GM19238 (cell line): ENCODE measurements around the gene ZCCHC14.

Experiments used
- DNase-seq: peaks from one replicate; pipeline ENCODE4 v3.0.0; 2011; ENCODE audit warnings: low spot score; ENCODE audit not compliant: insufficient read length

The ZCCHC14 gene

DNA sequence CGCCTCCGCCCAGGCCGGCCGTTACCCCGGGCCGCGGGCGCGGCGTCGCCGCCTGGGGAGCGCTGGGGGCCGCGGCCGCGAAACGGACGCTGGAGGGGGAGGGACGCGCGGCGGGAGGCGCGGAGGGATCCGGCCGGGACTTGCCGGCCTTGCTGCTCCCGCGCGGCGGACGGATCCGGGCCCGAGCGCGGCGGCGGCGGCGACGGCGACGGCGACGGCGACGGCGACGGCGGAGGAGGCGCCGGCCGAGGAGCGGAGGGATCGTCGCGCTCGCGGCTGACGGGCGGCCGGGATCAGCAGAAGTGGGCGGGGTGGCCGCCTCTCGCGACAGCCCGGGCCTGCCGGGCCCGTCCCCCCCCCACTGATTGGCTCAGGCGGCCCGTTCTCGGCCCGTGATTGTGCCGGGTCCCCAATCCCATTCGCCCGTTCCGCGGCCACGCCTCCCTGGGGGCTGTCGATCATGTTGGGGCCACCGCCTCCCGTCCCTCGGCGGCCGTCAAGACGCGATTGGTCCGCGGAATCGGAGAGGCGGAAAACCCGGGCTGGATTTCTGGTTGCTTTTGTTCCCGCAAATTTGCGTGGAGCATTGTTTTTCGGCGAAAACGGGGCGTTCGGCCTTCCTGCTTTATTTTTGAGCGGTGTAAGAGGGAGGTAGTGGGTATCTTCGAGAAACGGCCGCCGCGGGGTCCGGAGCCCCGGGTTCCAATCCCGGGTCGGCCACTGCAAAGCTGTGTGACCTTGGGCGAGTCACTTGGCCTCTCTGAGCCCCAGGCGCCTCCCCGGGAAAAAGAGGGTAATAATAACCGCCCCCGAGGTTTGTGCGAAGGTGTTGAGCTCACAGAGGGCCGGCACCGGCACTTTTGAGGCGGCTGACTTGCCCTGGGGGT is at the start of gene ZCCHC14:
Gene ZCCHC14, minus strand, starts transcription at position 304 of the 887 bp plus-strand sequence. CDS start 786 bp downstream, outside the sequence.
- peak; percentile 98 for DNase-seq

DNA sequence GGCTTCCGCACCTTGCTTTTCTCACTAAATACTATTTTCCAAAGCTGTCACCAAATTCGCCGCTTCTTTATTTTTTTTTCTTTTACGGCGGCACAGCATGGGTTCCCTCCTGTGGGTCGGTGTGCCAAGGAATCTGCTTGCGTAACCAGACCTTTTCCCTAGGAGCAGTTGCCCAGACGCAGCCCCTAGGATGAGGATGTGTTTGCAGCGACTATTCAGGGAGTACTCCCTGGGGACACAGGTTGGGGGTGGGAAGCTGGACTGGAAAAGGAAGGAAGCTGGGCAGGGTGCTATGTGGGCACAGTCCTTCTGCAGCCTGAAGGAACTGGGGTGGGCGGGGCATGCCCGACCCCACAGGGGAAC is 49.0 kb upstream of the ZCCHC14 start:
- no peak for DNase-seq

DNA sequence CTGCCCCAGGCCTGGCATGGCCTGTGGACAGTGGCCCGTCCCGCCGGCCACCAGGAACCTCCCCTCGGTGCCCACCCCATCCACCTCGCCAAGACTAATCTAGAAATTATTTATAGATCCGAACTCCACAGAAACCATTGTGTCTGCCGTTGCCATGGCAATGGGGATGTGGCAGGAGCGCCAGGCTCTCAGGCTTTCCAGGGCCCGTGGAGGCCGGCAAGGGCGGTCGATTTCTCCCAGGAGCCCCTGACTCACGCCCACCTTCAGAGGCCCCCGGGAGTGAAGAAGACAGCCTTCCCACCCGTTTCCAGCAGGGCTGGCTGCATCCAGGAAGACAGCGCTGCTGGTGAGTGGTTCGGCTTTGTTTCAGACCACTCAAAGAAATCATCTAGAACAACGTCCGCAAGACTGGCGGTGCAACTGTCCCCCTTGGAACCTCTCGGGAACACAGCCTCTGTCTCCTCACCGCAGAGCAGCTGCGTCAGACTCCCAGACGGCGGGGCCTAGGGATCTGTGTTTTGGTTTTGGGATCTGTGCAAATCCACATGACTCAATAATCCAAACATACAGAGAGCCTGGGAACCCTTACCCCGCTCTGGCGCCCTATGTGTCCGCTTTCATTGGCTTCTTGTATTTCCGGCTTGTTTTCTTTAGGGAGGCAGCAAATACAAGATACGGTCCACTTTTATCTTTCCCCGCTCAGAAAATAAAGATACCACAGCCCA is 48.5 kb upstream of the ZCCHC14 start:
- DNase-seq: no peak

DNA sequence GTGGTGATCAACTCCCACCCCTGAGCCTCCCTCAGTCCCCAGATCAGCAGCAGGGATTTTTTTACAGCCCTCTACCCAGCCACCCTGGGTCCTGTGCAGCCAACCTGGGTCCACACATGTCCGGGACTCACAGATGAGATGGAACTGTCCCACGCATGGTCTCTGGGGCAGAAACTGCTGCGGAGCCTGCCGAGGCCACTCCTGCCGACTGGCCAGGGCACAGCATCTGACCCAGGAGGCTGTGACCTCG is 48.0 kb upstream of the ZCCHC14 start:
- DNase-seq: no peak

DNA sequence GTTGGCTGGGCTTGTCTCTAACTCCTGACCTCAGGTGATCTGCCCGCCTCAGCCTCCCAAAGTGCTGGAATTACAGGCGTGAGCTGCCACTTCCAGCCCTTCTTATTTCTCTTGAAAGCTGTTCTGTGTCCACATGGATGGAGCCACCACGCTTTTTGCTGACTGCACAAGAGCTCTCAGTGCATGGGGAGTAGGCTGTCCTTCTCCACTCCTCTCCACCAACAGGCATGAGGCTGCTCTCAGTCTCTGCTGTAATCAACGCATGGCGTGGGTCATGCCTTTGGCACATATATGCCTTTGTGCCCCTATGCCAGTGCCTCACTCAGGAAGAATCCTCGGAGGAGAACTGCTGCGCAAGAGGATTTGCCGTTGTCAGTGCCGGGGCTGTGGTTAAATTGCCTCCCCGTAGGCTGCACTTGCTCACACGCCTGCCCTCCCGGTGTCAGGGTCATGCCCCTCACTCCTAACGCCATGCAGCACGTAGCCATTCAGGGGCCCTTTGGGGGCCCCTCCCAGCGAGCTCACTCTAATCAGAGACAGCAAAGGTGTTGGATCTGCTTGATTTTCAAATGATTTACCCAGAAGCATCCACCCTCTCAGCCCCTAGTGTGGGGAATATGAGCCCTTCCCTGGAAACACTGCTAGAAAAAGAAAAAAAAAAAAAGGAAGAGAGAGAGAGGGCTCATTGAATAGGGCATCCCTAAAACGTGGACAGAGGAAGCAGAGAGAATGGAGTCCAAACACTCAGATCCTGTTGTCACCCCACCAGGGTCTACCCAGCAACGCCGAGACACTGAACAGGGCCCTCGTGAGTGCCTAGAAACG is 47.5 kb upstream of the ZCCHC14 start:
- DNase-seq: no peak

DNA sequence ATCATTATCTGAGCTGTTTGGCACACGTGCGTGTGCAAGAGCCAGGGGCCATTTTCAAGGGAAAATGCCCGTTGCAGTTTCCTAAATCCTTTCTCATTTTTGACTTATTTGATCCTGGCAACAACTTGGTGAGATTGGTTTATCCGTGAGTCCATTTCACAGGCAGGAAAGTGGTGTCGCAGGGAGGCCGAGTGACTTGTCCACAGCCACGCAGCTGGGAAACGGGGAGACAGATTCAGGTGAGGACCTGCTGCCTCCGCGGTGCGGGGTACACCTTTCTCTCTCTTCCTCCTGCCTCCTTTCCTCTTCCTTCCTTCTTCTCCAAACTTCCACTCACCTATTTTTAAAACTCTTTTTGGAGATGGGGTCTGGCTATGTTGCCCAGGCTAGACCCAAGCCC is 46.3 kb upstream of the ZCCHC14 start:
- DNase-seq: no peak

DNA sequence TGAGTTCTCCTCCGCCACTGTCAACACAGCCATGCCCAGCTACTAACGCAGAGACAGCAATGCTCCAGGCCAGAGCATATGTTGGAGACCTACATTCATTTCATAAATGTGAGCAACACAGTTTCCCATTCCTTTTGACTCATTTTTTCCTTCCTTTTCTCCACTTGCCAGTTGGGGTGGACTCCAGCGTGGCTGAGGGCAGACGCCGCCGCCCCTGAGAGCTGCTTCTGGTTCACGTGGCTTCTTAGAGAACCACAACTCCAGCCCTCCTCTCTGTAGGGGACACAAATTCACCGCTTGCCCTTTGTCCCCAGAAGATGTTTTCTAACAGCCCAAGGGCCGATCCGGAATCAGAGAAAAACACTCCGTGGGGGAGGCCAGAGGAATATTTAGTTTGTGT is 45.8 kb upstream of the ZCCHC14 start:
- no peak for DNase-seq

DNA sequence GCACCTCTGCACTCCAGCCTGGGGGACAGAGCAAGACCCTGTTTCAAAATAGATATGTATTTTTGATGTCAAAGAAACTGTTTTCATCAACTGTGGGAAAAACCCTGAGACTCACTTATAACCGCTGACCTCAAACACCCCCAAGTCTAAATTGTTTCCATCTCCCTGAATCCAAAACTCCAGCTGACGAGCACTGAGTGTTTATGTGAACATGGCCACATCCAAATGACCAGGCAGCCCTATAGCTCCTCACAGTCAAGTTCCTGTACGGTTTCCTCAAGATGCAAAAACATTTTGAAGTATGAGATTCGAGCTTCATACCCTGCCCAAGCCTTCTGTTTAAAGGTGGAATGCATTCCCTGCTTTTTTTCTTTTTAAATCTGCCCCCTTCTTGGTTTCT is 45.3 kb upstream of the ZCCHC14 start:
- no peak for DNase-seq

DNA sequence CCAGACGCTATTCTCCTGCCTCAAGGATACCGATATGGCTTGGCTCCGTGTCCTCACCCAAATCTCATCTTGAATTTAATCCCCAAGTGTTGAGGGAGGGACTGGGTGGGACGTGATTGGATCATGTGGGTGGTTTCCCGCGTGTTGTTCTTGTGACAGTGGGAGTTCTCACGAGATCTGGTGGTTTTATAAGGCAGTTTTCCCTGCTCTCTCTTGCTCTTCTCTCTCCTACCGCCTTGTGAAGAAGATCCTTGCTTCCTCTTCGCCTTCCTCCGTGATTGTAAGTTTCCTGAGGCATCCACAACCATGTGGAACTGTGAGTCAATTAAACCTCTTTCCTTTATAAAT is 43.9 kb upstream of the ZCCHC14 start:
- no peak for DNase-seq

DNA sequence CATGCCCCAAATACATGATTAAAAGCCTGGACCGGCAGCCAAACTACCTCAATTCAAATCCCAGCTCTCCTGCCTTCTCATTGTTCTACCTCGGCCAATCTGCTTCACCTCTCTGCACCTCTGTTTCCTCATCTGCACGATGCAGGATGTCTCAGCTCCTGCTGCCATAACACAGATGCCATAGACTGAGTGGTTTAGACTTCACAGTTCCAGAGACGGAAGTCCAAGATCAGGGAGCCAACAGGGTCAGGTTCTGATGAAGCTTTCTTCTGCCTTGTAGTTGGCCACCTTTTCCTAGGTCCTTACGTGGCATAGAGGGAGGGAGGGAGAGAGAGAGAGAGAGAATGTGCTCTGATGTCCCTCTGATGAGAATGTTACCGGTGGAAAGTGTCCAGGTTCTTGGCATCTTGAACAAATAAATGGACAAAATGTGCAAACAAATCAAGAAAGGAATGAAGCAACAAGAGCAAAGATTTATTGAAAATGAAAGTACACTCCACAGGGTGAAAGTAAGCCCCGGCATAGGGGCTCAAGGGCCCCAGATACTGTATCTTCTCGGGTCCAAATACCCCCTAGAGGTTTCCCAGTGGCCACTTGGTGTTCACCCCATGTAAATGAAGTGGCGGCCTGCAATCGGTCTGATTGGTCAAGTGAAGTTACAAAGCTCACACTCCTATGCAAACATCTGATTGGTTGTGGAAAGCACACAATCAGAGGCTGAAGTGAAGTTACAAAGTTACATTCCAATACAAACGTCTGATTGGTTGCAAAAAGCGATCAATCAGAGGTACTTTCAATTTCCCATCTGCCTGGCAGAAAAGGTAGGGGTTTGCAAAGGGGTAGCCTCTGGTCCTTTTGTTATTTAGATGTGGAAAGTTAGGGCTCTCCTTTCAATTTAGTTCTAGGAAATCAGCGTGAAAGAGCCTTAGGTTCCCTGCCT is 43.3 kb upstream of the ZCCHC14 start:
- no peak for DNase-seq

DNA sequence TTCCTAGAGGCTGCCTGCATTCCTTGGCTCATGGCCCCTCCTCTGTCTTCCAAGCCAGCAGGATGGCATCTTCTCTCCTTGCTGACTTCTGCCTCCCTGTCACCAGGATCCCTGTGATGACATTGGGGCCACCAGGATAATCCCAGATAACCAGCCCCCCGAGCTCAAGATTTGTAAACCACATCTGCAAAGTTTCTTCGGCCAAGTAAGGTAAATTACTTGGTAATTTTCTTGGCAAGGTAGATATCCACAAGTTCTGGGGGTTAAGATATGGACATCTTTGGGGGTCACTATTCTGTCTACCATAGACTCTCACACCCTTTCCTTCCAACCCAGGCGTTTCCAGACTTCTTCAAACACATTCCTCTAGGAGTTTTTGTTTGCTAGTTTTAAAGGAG is 42.6 kb upstream of the ZCCHC14 start:
- no peak for DNase-seq

DNA sequence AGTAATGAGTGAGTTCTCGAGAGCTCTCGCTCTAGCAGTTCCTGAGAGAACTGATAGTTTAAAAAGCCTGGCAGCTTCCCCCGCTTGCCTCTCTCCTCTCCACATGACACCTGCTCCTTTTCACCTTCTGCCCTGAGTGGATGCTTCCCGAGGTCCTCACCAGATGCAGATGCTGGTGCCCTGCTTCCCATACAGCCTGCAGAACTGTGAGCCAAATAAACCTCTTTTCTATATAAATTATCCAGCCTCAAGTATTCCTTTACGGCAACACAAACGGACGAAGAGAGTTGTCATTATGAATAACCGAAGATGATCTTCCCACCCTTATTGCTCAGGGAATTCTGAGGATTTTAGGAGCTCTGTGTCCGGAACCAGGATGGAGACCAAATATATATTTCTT is 41.9 kb upstream of the ZCCHC14 start:
- no peak for DNase-seq

DNA sequence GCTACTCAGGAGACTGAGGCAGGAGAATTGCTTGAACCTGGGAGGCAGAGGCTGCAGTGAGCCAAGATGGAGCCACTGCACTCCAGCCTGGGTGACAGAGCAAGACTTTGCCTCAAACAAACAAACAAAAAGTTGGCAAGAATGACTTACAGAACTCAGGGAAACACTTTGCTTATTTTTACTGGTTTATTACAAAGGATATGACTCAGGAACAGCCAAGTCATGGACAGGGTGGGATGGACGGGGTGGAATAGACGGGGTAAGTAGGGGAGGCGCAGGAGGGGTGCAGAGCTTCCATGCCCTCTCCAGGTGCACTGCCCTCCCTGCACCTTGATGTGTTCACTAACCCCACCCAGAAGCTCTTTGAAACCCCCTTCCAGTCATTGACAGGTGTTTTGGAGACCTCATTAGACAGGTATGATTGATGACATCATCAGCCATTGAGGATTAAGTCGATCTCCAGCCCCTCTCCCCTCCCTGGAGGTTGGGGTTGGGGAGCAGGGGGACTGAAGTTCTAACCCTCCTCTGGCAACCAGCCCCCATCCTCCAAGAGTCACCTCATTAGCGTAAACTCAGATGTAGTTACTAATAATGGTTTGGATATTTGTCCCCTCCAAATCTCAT is 41.3 kb upstream of the ZCCHC14 start:
- no peak for DNase-seq

DNA sequence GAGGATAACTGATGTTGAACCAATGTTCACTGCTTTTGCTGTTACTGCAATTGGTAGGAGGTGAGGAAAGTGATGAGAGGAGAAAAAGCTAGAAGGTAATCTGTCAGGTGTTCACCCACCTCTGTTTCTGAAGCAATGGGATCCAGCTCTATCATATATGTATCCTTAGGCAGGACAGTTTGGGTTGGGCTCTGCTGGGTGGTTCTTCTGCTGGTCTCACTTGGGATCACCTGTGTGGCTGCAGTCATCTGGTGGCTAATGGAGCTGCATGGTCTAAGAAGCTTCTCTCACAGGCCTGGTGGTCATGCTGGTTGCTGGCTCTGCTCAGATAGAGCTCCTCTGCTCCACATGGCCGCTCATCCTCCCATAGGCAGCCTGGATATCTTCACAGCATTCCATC is 40.2 kb upstream of the ZCCHC14 start:
- DNase-seq: no peak

DNA sequence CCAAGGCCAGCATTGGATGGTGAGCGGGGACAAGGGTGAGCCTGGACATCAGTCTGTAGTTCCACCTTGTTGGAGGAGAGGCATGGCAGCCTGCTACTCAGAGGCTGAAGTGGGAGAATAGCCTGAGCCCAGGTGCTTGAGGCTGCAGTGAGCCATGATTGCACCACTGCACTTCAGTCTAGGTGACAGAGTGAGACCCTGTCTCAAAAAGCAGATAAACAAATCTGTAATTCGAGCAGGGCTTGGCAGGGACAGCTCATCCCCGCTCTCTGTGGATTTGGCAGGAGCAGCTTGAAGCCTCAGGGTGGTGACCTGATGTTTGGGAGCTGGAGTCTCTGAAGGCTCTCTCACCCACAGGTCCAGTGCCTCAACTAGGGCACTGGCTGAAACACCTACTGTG is 38.6 kb upstream of the ZCCHC14 start:
- DNase-seq: no peak

DNA sequence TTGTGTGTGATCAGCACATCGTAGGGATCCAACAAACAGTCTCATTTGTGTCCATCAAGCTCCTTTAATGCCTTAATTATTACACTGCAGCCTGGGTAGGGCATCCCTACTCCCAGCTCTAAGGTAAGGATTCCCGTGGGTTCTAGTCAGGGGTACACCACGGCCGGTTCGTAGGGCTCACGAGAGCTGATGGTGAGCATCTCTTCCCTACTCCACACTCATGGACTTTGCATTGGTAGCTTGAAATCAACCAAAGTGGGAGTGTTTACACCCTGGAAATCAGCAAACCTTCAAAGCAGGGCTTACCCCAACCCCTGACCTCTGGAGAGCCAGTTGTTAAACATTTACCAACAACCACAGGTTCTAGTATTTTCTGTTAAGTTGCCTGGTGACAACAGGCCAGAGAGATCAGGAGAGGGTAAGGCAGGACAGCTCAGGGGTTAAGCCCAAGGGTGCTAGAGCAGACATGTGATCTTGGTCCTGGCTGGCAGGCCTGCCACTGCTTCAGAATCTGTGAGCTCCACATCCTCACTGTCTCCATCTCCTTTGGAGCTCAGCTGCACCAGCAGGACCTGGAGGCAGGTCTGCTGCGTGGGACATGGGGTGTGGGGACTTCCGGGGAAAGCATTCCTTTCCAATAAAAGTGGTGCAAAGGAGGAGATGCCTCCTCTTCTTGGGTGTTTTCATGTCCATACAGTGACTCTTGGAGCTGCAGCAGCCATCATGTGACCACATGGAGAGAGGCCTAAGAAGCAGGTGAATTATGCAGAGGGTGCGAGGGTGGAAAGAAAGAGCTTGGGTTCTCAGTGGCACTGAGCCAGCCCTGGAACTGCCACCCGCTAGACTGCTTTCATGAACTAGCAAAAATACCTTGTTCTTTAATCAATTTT is 36.1 kb upstream of the ZCCHC14 start:
- DNase-seq: no peak

DNA sequence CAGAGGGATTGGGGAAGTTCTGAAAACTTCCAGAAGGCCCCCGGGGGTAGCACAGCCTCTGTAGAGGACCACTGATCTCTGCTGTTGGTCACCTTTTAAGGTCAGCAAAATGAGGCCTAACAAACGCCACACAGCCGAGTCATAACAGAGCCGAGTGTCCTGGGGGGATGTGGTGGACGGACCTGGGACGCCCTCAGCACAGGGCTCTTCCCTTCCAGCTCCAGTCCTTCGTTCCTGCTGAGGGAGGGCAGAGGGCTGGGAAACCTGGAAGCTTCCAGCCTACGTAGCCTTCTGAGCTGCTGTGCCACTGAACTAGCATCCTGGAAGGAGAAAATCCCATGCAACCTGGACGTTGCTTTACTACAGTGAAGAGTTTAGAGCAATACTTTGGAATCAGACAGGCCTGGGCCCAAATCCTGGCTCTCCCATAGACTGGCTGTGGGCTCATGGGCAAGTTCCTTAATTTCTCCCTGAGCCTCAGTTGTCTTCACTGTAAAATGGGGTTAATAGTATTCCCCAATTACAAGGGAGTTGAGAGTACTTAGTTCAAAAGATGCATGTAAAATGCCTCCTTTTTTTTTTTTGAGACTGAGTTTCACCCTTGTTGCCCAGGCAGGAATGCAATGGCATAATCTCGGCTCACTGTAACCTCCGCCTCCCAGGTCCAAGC is 34.4 kb upstream of the ZCCHC14 start:
- DNase-seq: no peak

DNA sequence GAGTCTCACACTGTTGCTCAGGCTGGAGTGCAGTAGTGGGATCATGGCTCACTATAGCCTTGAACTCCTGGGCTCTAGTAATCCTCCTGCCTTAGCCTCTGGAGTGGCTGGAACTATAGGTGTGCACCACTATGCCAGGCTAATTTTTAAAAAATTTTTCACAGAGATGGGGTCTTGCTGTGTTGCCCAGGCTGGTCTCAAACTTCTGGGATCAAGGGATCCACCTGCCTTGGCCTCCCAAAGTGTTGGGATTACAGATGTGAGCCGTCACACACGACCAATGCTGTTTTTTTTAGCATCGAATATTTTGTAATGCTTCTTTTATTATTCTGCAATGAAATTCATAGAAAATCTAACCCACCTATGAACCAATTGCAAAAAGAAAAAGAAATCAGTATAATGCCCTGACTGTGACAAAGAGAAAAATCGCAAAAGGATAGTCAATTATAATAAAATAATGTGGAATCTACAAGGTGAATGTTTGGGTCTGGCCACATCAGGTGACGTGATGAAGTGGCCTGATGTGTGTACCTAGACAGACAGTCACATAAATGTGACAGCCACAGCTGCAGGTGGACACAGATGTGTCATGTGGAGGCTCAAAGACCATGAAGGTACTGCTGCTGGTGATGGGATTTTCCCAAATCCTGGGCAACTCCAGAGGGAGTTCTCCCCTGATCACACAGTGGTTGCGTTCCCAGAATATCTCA is 33.6 kb upstream of the ZCCHC14 start:
- no peak for DNase-seq

DNA sequence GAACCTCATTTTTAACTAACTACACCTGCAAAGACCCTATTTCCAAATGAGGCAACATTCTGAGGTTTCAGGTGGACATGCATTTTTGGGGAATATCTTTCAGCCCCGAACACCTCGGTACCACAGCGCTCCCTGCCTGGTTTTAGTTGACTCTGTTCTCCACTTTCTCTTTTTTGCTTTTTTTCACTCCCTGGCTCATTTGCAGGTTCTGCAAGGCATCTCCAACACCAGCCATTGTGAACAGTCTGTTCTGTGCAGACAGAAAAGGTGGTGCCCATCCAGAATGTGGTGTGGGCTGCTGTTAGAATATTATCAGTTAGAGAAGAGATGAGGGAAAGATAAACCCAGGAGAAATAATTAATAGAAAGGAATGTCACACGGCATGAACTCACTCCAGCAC is 32.5 kb upstream of the ZCCHC14 start:
- DNase-seq: no peak
